Left ventricle myocardium inferior (tissue), 1 donor: ENCODE data around the gene KDM5B. TPM values are rescaled to one million over a fixed set of nuclear protein-coding genes. Genes with fewer than 3 reads are reported as not detected.
"Not testable (repeated sequence)": the region's sequence is repeated elsewhere in the genome, so short reads cannot be mapped to it uniquely, and the experiment has no call there.

Experiments used
- DNase-seq: peaks from one replicate; pipeline ENCODE4 v3.0.0-alpha.2; 2020
- H3K27ac ChIP-seq: fragments of 200-600 bp; replicated peaks from 2 replicates; pipeline ENCODE4 v1.8.0; 2021
- H3K27me3 ChIP-seq: fragments of 200-600 bp; 2 replicates; pipeline ENCODE4 v1.8.0; 2021; ENCODE audit warnings: low read depth
- H3K36me3 ChIP-seq: fragments of 200-600 bp; 2 replicates; pipeline ENCODE4 v1.8.0; 2021
- H3K4me1 ChIP-seq: fragments of 200-600 bp; 2 replicates; pipeline ENCODE4 v1.8.0; 2021
- H3K4me3 ChIP-seq: fragments of 200-600 bp; 2 replicates; pipeline ENCODE4 v1.8.0; 2021; ENCODE audit warnings: mild to moderate bottlenecking, moderate library complexity
- H3K9me3 ChIP-seq: fragments of 200-600 bp; replicated peaks from 2 replicates; pipeline ENCODE4 v1.8.0; 2021
- CTCF ChIP-seq: fragments of 200-600 bp; IDR thresholded peaks from 2 replicates; pipeline ENCODE4 v1.8.0; 2021; ENCODE audit warnings: antibody characterized with exemption, mild to moderate bottlenecking, borderline replicate concordance
- intact Hi-C: fragments of 100-400 bp; cut with micrococcal nuclease; formaldehyde crosslinking; loops from one replicate; pipeline ENCODE4 v1.11.0; 2022
- total RNA-seq: library from RNA; stranded (reverse); fragmentation: NEBNext Ultra II Directional; extraction: Animal tissue kit (Norgen Biotek cat#: 25700); gene quantifications from one replicate; pipeline ENCODE4 v1.2.1, GENCODE V29; 2021
- donor health status: DM: no; HTN: yes; CAD: no; lungs with severe emphysema.

The KDM5B gene
- total RNA-seq, 1 donor from 2014 or later = 11.9 TPM

DNA sequence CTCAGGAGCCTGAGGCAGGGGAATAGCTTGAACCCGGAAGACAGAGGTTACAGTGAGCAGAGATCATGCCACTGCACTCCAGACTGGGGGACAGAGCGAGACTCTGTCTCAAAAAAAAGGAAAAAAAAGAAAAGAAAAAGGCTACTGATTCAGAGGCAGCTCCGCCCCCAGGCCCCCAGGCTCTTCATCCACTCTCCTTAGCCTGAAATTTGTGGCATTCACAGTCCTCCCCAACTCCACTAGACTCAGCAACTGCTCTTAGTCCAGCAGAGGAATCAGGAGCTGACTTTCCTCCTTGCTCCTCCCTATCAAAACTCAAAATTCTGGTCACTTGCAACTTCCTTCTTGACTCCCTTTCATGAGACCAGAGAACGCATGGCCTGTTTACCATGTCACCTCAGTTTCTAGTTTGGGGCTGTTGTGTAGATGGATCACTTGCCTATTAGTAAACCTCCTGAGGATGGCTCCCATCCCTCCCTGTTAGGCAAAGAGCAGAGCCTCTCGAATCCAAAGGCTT lies 29.6 kb upstream of the KDM5B start:
- intact Hi-C loops = no loop called here
- no peak for TF ChIP-seq CTCF

DNA sequence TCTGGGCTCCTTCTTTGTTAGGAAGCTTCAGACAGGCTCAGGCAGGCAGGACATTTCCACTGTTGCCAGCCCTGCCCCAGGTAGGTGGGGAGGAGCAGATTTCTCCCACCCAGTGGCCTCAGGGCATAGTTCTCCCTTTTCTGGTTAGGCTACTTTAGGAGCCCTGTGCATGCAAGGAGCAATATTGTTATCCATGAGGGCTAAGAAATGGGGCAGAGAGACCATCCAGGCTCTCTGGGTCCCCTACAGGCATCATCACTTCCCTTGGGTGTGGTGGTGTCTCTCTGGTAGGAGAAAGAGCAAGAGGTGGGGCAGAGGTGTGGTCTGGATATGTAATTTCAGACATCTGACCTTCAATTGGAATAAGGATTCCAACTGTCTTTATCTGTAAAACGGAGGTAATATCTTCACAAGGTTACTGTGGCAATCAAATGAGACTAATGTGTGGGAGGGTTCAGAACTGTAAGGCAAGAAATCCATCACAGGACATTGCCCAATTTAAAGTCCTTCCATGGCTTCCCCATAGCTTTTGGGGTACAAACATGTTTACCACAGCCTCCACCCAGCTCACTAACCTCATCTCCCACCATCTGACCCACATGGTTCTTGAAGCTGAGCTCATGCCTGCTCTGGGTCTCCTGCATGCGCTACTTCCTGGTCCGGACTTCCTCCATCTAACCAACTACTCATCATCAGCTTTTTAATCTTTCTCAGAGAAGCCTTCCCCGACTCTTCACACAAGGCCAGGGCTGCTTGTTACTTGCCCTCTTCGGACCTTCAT lies 28.6 kb upstream of the KDM5B start:
- no peak for TF ChIP-seq CTCF
- Histone ChIP-seq H3K4me3 (no peak overlapping the region), H3K36me3 (no peaks in the 10 kb centered on the region), H3K9me3 (no peaks in the 10 kb centered on the region), H3K27ac (no peak overlapping the region), H3K27me3 (peaks cover 6% of the 10 kb centered on the region), H3K4me1 (no peaks in the 10 kb centered on the region)
- intact Hi-C loops = no loop called here
- DNase-seq = no peak

More for the DNA sequence above, 29.6 kb upstream of the KDM5B start:
- Histone ChIP-seq H3K9me3 (no peaks in the 10 kb centered on the region), H3K4me1 (no peaks in the 10 kb centered on the region), H3K27me3 (peaks cover 6% of the 10 kb centered on the region), H3K27ac (no peak overlapping the region), H3K4me3 (no peak overlapping the region), H3K36me3 (no peaks in the 10 kb centered on the region)
- no peak for DNase-seq

- H3K36me3 ChIP-seq = no peaks in the 10 kb centered on the region
- peaks cover 6% of the 10 kb centered on the region for H3K27me3 ChIP-seq
- no peak overlapping the region for H3K4me3 ChIP-seq
- no peak for TF ChIP-seq CTCF
- intact Hi-C loops = no loop called here
- no peak overlapping the region for H3K27ac ChIP-seq
- H3K4me1 ChIP-seq = no peaks in the 10 kb centered on the region
- no peaks in the 10 kb centered on the region for H3K9me3 ChIP-seq
- DNase-seq = no peak
These were observed 27.4 kb upstream of the KDM5B start for GRCh38 chr1:202835548-202836072.

- H3K4me1 ChIP-seq = no peaks in the 10 kb centered on the region
- no peak for TF ChIP-seq CTCF
- no peaks in the 10 kb centered on the region for H3K36me3 ChIP-seq
- no peak overlapping the region for H3K27ac ChIP-seq
- no peaks in the 10 kb centered on the region for H3K9me3 ChIP-seq
- no peak overlapping the region for H3K4me3 ChIP-seq
- peaks cover 6% of the 10 kb centered on the region for H3K27me3 ChIP-seq
- no peak for DNase-seq
- intact Hi-C loops = no loop called here
These were observed 26.7 kb upstream of the KDM5B start for GRCh38 chr1:202834771-202835547.

DNA sequence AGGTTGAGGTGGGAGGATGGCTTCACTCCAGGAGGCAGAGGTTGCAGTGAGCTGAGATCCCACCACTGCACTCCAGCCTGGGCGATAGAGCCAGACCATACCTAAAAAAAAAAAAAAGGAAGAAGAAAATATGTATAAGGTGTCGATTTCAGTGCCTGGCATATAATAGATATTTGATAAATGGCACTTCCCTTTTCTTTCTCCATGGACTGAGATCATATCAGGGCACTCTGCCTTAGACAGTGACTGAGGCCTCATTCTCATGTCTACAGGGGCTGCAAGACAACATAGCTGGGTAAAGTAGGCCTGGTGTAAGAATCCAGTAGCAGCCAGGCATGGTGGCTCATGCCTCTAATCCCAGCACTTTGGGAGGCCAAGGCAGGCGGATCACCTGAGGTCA lies 23.7 kb upstream of the KDM5B start:
- Histone ChIP-seq H3K9me3 (no peaks in the 10 kb centered on the region), H3K4me3 (no peak overlapping the region), H3K27me3 (no peaks in the 10 kb centered on the region), H3K36me3 (no peaks in the 10 kb centered on the region), H3K4me1 (no peaks in the 10 kb centered on the region), H3K27ac (no peak overlapping the region)
- DNase-seq = no peak
- intact Hi-C loops = no loop called here
- no peak for TF ChIP-seq CTCF

DNA sequence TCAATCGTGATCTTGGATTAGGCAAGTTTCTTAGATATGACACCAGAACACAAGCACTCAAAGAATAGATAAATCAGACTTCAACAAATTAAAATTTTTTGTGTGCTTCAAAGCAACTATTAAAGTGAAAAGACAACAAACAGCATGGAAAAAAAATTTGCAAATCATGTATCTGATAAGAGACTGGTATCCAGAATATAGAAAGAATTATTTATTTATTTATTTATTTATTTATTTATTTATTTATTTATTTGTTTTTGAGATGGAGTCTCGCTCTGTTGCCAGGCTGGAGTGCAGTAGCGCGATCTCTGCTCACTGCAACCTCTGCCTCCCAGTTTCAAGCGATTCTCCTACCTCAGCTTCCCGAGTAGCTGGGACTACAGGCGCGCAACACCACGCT lies 21.0 kb upstream of the KDM5B start:
- H3K9me3 ChIP-seq, H3K27ac ChIP-seq, H3K4me1 ChIP-seq, H3K4me3 ChIP-seq, H3K36me3 ChIP-seq, DNase-seq, intact Hi-C loops: not testable (repeated sequence)
- peaks cover 14% of the 10 kb centered on the region for H3K27me3 ChIP-seq
